ENCODE data around the gene DPPA5. TPM values are rescaled to one million over a fixed set of nuclear protein-coding genes. Genes with fewer than 3 reads are reported as not detected.

The DPPA5 gene
- total RNA-seq, 1 experiment from 2014 or later, result not detected

DNA sequence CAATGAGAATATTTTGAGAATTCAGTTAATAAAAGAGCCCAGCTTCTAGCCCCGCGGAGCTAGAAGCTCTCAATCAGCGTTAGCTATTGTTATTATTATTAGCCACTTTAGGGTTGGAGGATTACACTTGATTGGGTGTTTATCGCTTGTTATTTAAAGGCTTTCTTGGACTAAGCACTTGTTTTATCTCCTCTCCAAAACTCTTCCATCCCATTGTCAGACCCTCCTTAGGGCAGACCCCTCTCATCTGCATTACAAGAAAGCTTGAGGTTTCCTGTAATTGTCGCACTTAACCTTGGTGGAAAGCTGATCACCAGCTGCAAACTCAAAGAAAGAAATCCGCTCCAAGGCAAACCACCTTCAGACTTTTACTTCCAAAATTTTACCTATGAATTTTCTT is 4.8 kb downstream of the DPPA5 start:
- H3K4me2 ChIP-seq (ENCODE audit: low read length), result no peak overlapping the region
- H2AFZ ChIP-seq (ENCODE audit: low read depth, low read length, poor library complexity, severe bottlenecking), result no peak overlapping the region
- intact Hi-C loops (cut with micrococcal nuclease), result no loop called here
- H3K79me2 ChIP-seq (ENCODE audit: insufficient read depth, low read length), result no peaks in the 10 kb centered on the region
- H3K27ac ChIP-seq (ENCODE audit: low read depth, low read length), result no peak overlapping the region
- POLR2A ChIA-PET, result interaction anchor here (1.4 kb wide), 1 partner anchor 165 kb away, joined by 4 read pairs; no protein-coding TSS in a partner anchor
- DNase-seq (ENCODE audit: low read depth, low spot score) (no peak), ATAC-seq (no peak)
- H3K9me2 ChIP-seq (ENCODE audit: insufficient read depth), result no peaks in the 10 kb centered on the region
- CTCF ChIA-PET, result no interaction called here
- no peaks in the 10 kb centered on the region for H4K20me1 ChIP-seq (ENCODE audit: insufficient read depth)
- H3K4me1 ChIP-seq (ENCODE audit: control insufficient read depth in 1 of 2, insufficient read depth in 2 of 2, low read length in 2 of 2), result no peaks in the 10 kb centered on the region
- H3K36me3 ChIP-seq (ENCODE audit: control insufficient read depth in 1 of 2, insufficient read depth in 2 of 2, low read length in 2 of 2), result no peaks in the 10 kb centered on the region
- RAD21 ChIA-PET (ENCODE audit: low non-redundant PET in 1 of 2, low total read pairs in 2 of 2, uncharacterized antibody in 2 of 2, unreplicated experiment in 2 of 2), result no interaction called here
- no peak overlapping the region for H3K9ac ChIP-seq (ENCODE audit: low read length)
- H3K9me3 ChIP-seq (ENCODE audit: control insufficient read depth in 1 of 2, insufficient read depth in 1 of 2, low read depth in 1 of 2, low read length in 2 of 2), result no peaks in the 10 kb centered on the region
- H3K4me3 ChIP-seq (replicated peaks in 1 of 2; ENCODE audit: low read depth in 1 of 2, low read length in 2 of 2), result no peak overlapping the region
- no TSS peak for BruUV-seq (replicated peaks)
- H3K27me3 ChIP-seq (ENCODE audit: insufficient read depth, low read length), result no peaks in the 10 kb centered on the region
- TF ChIP-seq TCF7L2 (IDR thresholded peaks at IDR 0.05; ENCODE audit: borderline replicate concordance, extremely low read depth, insufficient read depth, insufficient read length) (no peak), ZFX (IDR thresholded peaks at IDR 0.05) (no peak), JUND (IDR thresholded peaks at IDR 0.05) (no peak), FOSL1 (IDR thresholded peaks at IDR 0.05; ENCODE audit: low read depth) (no peak), YY1 (IDR thresholded peaks at IDR 0.05; ENCODE audit: extremely low read depth, insufficient replicate concordance, low read depth, low read length) (no peak), ELF1 (IDR thresholded peaks at IDR 0.05; ENCODE audit: borderline replicate concordance, low read depth) (no peak), POLR2A (IDR thresholded peaks at IDR 0.05; ENCODE audit: borderline replicate concordance, extremely low read depth, insufficient read depth, insufficient read length) (no peak), CEBPB (IDR thresholded peaks at IDR 0.05; ENCODE audit: low read depth) (no peak), RAD21 (IDR thresholded peaks at IDR 0.05; ENCODE audit: low read depth) (no peak), SP1 (IDR thresholded peaks at IDR 0.05; ENCODE audit: low read depth) (no peak), EZH2 (IDR thresholded peaks at IDR 0.05) (no peak), EZH2phosphoT487 (IDR thresholded peaks at IDR 0.05; ENCODE audit: borderline replicate concordance) (no peak), SRF (IDR thresholded peaks at IDR 0.05; ENCODE audit: low read depth) (no peak), EGR1 (IDR thresholded peaks at IDR 0.05; ENCODE audit: low read depth) (no peak), ZNF274 (IDR thresholded peaks at IDR 0.05; ENCODE audit: low read depth, low read length) (no peak)
- TF ChIP-seq, protein P1, sequence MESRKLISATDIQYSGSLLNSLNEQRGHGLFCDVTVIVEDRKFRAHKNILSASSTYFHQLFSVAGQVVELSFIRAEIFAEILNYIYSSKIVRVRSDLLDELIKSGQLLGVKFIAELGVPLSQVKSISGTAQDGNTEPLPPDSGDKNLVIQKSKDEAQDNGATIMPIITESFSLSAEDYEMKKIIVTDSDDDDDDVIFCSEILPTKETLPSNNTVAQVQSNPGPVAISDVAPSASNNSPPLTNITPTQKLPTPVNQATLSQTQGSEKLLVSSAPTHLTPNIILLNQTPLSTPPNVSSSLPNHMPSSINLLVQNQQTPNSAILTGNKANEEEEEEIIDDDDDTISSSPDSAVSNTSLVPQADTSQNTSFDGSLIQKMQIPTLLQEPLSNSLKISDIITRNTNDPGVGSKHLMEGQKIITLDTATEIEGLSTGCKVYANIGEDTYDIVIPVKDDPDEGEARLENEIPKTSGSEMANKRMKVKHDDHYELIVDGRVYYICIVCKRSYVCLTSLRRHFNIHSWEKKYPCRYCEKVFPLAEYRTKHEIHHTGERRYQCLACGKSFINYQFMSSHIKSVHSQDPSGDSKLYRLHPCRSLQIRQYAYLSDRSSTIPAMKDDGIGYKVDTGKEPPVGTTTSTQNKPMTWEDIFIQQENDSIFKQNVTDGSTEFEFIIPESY (IDR thresholded peaks at IDR 0.05; ENCODE audit: extremely low read depth, insufficient replicate concordance, low read length), result no peak
- TF ChIP-seq, protein P2, sequence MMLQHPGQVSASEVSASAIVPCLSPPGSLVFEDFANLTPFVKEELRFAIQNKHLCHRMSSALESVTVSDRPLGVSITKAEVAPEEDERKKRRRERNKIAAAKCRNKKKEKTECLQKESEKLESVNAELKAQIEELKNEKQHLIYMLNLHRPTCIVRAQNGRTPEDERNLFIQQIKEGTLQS (IDR thresholded peaks at IDR 0.05), result no peak

All from HCT116 (cell line).